NB4 (cell line): ENCODE measurements around the gene BCL6.
A peak's percentile ranks its signal among the peaks of the same experiment; 100 is the strongest.

Source experiments
- DNase-seq: peaks from one replicate; pipeline ENCODE4 v3.0.0; 2010; ENCODE audit warnings: low read depth
- H3K4me3 ChIP-seq: one replicate; pipeline ENCODE4 v1.5.1; 2011; ENCODE audit warnings: mild to moderate bottlenecking, low read depth, low read length, moderate library complexity
- CTCF ChIP-seq: IDR thresholded peaks from one replicate; pipeline ENCODE4 v1.5.1; 2012; ENCODE audit warnings: low read depth, low read length
- MAX ChIP-seq: IDR thresholded peaks from 2 replicates; pipeline ENCODE4 v1.6.1; 2011; ENCODE audit warnings: low read depth, low read length
- MYC ChIP-seq: IDR thresholded peaks from 2 replicates; pipeline ENCODE4 v1.6.1; 2011; ENCODE audit warnings: low read depth, low read length
- POLR2A ChIP-seq: IDR thresholded peaks from 2 replicates; pipeline ENCODE4 v1.6.1; 2011; ENCODE audit warnings: mild to moderate bottlenecking; ENCODE audit not compliant: insufficient read length; ENCODE audit errors: extremely low read depth

The BCL6 gene

GRCh38 chr3:187774185-187774789 is 29.0 kb upstream of the BCL6 start:
- TF ChIP-seq MAX (0 out of 2 replicates have a peak, but pooled peaks have one; percentile 3), CTCF (no peak)
- H3K4me3 ChIP-seq: peak overlapping the region; percentile 57
- DNase-seq: no peak

GRCh38 chr3:187773233-187774184 is 28.2 kb upstream of the BCL6 start:
- H3K4me3 ChIP-seq: peak overlapping the region; percentile 57
- DNase-seq: peak; percentile 86
- TF ChIP-seq MYC (peak; percentile 9; the same call in 1 of the 2 replicates), CTCF (no peak)

- DNase-seq: no peak
- no peak overlapping the region for H3K4me3 ChIP-seq
- TF ChIP-seq MAX (no peak), MYC (no peak), CTCF (no peak), POLR2A (no peak)
These were observed 25.0 kb upstream of the BCL6 start for GRCh38 chr3:187770224-187770623.

- TF ChIP-seq MYC (no peak), CTCF (no peak), MAX (no peak), POLR2A (no peak)
- no peak for DNase-seq
- no peak overlapping the region for H3K4me3 ChIP-seq
These were observed 24.5 kb upstream of the BCL6 start for GRCh38 chr3:187769771-187770170.

- no peak for DNase-seq
- H3K4me3 ChIP-seq: no peak overlapping the region
- no peak for TF ChIP-seq CTCF
- no peak for TF ChIP-seq POLR2A
- TF ChIP-seq MYC: no peak
- no peak for TF ChIP-seq MAX
These were observed 22.2 kb upstream of the BCL6 start for GRCh38 chr3:187767266-187768012.
